ENCODE measurements around the gene ATAT1. TPM values are rescaled to one million over a fixed set of nuclear protein-coding genes. Genes with fewer than 3 reads are reported as not detected.

The ATAT1 gene
- total and polyA plus RNA-seq, 2 of the 13 experiments (the other 11 are each of a cell fraction or from before 2014, with no cell fraction given) = 9.2 to 23.6 TPM

DNA sequence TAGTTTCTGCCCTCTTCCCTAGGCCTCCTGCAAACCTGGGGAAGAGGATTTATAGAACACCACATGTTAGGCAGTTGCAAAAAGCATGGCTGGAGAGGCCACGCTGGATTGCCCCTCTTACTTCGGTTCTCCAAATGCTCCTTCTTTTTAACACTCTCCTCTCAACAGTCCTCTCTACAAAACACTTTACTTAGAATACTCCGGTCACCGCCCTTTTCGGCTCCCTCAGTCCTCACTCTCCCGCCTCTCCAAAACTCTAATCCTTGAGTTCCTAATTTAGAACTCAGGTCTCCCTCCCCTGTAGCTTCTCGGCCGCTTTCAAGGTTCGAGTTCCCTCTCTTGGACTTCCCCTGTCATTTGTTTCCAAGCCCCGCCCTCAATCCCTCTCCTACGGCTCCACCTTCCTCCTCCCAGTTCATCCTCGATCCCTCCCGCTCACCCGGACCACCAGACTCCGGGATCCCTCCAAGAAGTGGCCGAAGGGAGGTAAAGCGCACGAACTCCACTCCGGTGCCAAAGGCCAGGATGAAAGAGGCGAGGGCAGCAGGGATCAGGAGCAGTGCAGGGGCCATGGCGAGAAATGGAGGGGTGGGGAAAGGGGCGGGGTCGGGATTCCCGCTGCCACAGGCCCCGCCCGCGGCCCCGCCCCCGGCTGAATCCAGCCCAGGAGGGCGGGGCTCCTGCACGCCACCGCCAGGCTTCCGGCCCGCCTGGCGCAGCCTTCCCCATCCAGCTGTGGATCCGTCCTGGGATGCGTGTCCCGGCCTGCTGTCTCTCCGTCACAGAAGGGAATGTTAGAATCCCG is 63.9 kb downstream of the ATAT1 start, which contains the start of gene NRM (continued):
- TF ChIP-seq PITX1 (CRISPR knock-in tag; IDR thresholded peaks at IDR 0.05) (no peak; the same call in 1 of the 2 replicates), KDM2A (CRISPR knock-in tag; IDR thresholded peaks at IDR 0.05; ENCODE audit: borderline replicate concordance, low read depth) (peak; percentile 85), ZNF629 (CRISPR knock-in tag; conservative IDR thresholded peaks at IDR 0.05) (no peak), ZNF775 (CRISPR knock-in tag; IDR thresholded peaks at IDR 0.05; ENCODE audit: borderline replicate concordance) (no peak), SP5 (CRISPR knock-in tag; IDR thresholded peaks at IDR 0.05; ENCODE audit: borderline replicate concordance, low read depth) (peak; percentile 85), FOXK2 (IDR thresholded peaks at IDR 0.05) (no peak), SMARCC2 (IDR thresholded peaks at IDR 0.05) (no peak), ZFP82 (CRISPR knock-in tag; IDR thresholded peaks at IDR 0.05; ENCODE audit: borderline replicate concordance) (0 out of 2 replicates have a peak, but pooled peaks have one; percentile 34), ZFYVE20 (CRISPR knock-in tag; IDR thresholded peaks at IDR 0.05; ENCODE audit: borderline replicate concordance, low read depth) (no peak), ZBTB1 (CRISPR knock-in tag; IDR thresholded peaks at IDR 0.05; ENCODE audit: borderline replicate concordance) (no peak), SNAPC2 (CRISPR knock-in tag; IDR thresholded peaks at IDR 0.05) (0 out of 2 replicates have a peak, but pooled peaks have one; percentile 19), PRPF4 (IDR thresholded peaks at IDR 0.05; ENCODE audit: low read depth, low read length, poor library complexity, severe bottlenecking) (no peak), SATB2 (CRISPR knock-in tag; IDR thresholded peaks at IDR 0.05) (0 out of 2 replicates have a peak, but pooled peaks have one; percentile 76), KLF12 (CRISPR knock-in tag; IDR thresholded peaks at IDR 0.05; ENCODE audit: borderline replicate concordance) (0 out of 2 replicates have a peak, but pooled peaks have one; percentile 47), FOXO1 (CRISPR knock-in tag; IDR thresholded peaks at IDR 0.05) (0 out of 2 replicates have a peak, but pooled peaks have one; percentile 5), HNRNPUL1 (IDR thresholded peaks at IDR 0.05; ENCODE audit: low read depth, low read length) (no peak), ZNF564 (CRISPR knock-in tag; IDR thresholded peaks at IDR 0.05) (no peak), CEBPB (IDR thresholded peaks at IDR 0.05; ENCODE audit: borderline replicate concordance, low read depth, low read length) (no peak), KLF9 (CRISPR knock-in tag; IDR thresholded peaks at IDR 0.05; ENCODE audit: low read depth) (no peak), CBX5 (CRISPR knock-in tag; IDR thresholded peaks at IDR 0.05; ENCODE audit: borderline replicate concordance) (peak; percentile 77; the same call in 1 of the 2 replicates), ZNF501 (CRISPR knock-in tag; IDR thresholded peaks at IDR 0.05) (peak; percentile 64; the same call in 1 of the 2 replicates), ZNF451 (CRISPR knock-in tag; IDR thresholded peaks at IDR 0.05) (peak; percentile 26; the same call in 1 of the 2 replicates), AHR (CRISPR knock-in tag; IDR thresholded peaks at IDR 0.05) (no peak; the same call in 1 of the 2 replicates), KDM4B (CRISPR knock-in tag; IDR thresholded peaks at IDR 0.05) (no peak), MLLT10 (CRISPR knock-in tag; IDR thresholded peaks at IDR 0.05) (no peak), FLYWCH1 (CRISPR knock-in tag; IDR thresholded peaks at IDR 0.05) (no peak)
- TF ChIP-seq, protein P1, sequence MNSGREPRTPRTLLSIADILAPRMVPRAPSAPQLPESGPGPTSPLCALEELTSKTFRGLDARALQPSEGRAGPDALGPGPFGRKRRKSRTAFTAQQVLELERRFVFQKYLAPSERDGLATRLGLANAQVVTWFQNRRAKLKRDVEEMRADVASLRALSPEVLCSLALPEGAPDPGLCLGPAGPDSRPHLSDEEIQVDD (CRISPR knock-in tag; IDR thresholded peaks at IDR 0.05; ENCODE audit: borderline replicate concordance) = no peak
- TF ChIP-seq, protein P2, sequence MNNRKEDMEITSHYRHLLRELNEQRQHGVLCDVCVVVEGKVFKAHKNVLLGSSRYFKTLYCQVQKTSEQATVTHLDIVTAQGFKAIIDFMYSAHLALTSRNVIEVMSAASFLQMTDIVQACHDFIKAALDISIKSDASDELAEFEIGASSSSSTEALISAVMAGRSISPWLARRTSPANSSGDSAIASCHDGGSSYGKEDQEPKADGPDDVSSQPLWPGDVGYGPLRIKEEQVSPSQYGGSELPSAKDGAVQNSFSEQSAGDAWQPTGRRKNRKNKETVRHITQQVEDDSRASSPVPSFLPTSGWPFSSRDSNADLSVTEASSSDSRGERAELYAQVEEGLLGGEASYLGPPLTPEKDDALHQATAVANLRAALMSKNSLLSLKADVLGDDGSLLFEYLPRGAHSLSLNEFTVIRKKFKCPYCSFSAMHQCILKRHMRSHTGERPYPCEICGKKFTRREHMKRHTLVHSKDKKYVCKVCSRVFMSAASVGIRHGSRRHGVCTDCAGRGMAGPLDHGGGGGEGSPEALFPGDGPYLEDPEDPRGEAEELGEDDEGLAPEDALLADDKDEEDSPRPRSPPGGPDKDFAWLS (CRISPR knock-in tag; IDR thresholded peaks at IDR 0.05; ENCODE audit: borderline replicate concordance) = no peak
- TF ChIP-seq, protein P3, sequence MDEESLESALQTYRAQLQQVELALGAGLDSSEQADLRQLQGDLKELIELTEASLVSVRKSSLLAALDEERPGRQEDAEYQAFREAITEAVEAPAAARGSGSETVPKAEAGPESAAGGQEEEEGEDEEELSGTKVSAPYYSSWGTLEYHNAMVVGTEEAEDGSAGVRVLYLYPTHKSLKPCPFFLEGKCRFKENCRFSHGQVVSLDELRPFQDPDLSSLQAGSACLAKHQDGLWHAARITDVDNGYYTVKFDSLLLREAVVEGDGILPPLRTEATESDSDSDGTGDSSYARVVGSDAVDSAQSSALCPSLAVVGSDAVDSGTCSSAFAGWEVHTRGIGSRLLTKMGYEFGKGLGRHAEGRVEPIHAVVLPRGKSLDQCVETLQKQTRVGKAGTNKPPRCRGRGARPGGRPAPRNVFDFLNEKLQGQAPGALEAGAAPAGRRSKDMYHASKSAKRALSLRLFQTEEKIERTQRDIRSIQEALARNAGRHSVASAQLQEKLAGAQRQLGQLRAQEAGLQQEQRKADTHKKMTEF (CRISPR knock-in tag; IDR thresholded peaks at IDR 0.05) = peak; percentile 58; the same call in 1 of the 2 replicates
